SHP77 treated with DMSO at 0.1 percent for 48 hours (cell line): ENCODE data around the gene DENND1B.

Experiments used
- DNase-seq: peaks from one replicate; lab custom pipeline; 2025; lab: John Stamatoyannopoulos, UW

DENND1B gene

GRCh38 chr1:197685785-197686184, 89.5 kb downstream of the DENND1B start:
- DNase-seq = no peak

DNA sequence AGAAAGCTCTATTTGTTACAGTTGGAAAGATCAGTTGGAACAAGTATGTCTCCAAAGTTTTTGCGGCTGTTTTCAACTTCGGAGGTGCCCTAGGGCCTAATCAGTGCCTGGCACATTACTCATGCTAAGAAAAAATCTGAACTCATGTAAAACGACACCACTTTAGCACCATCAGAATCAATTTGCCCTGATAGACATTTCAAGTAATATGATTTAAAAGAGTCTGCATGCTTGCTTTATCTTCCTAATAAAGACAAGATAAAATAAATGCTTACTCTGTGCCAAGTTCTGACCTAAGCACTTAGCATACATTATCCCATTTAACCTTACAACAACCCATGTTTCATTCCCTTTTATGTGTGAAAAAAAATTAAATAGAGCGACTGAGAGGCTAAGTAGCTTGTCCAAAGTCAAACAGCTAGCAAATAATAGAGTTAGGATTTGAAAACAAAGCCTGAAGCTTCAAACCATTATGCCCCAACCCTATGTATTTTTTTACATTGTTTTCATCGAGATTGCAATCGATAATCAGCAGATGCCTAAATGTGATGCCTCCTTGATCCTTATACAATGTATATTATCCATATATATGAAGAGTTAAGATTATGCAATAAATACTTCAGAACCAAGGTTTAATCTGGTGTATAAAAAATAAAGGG, 91.3 kb downstream of the DENND1B start:
- no peak for DNase-seq

DNA sequence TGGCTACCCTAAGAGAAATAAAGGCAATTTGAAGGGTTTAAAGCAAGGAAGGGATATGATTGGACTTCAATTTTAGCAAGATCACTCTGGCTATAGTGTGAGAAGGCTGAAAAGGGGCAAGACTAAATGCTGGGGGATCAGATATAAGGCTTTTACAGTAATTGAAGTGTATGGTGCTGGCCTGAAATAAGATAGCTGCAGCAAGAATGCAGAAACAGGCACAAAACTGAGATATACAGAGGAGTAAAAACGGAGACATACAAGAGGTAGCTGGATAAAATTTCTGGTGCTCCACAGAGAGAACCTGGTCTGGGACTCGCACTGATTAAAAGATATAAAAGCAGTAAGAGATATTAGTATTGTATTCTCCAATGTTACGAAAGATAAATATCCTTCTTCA, 92.0 kb downstream of the DENND1B start:
- no peak for DNase-seq

GRCh38 chr1:197680311-197680710, 95.0 kb downstream of the DENND1B start:
- no peak for DNase-seq

DNA sequence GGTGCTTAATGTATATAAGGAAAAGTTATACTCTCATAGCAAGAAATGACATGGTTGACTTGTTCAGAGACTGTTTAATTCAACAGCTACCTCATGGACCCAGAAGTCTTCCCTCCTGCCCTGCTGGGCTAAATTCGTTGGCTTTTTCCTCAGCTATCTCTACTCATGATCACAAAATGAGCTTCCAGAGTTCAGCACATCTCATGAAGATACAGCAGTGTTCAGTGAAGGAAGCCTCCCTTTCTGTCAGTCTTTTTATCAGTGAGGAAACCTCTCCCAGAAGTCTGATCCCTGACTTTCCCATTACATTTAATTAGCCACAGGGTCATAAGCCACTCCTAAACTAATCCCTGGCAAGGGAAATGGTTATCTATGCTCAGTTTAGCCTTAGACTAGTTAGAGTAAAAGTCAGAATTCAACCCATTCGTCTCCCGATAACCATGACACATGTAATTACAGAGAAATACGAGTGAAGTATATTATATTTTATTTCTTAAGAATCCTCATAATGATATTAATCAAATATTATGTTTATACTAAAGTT, 97.5 kb downstream of the DENND1B start:
- no peak for DNase-seq

GRCh38 chr1:197677313-197677712, 98.0 kb downstream of the DENND1B start:
- DNase-seq = no peak

DNA sequence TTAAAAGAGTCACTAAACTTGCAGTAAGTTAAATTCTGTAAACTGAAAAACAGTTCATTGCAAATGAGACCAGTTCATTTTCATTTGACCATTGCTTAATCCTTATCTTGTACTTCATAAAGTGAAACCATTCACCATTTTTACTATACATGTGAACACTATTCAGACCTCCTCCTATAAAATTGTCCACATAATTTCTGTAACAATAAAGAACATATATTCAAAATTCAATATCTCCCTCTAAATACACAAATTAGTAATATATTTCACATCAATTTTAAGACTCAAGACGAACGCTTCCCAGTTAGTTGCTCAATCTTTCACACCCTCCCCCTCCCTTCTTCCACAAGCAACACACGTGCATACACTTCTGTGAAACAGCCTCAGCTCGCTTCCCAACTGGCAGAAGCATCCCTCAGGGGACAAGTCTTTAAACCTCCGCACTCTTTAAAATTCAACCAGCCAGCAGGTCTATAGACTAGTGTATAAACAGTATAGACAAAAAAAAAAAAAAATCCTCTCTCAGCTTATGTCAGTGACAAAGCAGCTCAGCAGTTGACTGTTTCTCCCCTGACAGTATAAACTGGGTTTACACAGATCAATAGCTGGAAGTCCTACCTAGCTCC, 99.6 kb downstream of the DENND1B start:
- peak; percentile 6 for DNase-seq

DNA sequence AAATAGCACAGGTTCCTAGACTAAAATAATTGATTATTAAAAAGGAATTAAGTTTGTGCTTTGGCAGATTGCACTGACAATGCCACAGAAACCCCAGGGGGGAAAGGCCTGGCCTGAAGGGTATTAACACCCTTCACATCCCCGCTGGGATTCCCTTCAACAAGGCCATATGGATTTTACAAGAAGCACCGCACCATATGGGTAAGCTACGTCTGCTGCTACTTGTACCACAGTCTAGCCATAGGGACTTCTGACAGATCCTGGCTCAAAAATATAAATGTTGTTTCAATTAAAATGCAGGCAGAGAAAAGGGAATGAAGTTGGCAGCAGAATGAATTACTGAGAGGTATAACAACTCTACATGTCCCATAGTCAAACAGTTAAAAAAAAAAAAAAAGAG, 101.0 kb downstream of the DENND1B start:
- DNase-seq = no peak

DNA sequence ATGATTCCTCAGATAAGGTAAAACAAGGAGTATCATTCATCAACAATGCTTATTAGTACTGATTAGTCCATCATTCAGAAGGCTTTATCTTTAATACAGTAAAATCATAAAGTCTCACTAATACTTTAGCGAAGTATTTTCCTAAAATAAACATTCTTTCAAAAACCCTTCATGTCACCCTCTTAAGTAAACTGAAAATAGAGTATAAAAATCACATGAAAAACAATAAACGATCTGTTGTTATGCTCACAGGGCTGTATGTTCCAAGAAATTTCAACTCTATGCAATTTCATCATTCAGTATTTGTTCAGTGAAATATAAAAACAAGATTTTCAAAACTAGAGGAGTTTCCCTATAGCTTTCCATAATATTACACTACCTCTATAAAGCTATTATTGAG, 102.0 kb downstream of the DENND1B start:
- DNase-seq = no peak

DNA sequence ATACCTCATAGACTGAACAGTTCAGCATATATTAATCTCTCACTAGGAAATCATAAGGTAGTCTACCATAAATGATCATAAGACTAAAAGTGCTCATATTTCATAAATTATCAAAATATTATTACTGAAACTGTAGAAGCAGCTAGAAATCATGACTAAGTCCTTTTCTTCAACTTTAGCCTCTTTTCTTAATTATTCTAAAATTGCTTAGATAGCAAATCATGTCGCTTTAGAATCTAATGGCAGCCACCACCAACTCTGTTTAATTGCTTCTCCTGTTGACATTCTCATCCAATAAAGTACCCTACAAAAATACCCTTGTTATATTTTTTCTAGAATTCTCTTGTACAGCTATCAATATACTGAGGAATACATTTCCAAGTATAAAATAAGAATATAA, 102.9 kb downstream of the DENND1B start:
- DNase-seq = no peak

DNA sequence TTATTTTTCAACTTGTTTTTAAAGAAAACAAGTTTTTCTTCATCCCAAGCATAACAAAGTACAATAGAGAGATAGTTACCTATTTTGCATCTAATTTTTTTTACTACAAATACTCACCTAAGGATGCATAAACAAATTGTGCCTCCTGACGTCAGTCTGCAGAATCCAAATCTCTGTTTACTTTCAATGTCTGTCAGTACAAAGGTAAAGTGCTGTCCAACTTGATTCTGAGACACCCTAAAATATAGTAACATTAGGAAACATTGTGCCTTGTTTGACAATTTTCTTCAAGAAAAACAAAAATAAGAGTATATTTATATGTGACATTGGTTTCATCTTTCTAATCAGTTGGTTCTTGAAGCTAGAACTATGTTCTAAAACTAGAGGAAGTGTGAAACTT, 103.4 kb downstream of the DENND1B start:
- no peak for DNase-seq

- no peak for DNase-seq
Observed at GRCh38 chr1:197671140-197671539, 104.1 kb downstream of the DENND1B start.

DNA sequence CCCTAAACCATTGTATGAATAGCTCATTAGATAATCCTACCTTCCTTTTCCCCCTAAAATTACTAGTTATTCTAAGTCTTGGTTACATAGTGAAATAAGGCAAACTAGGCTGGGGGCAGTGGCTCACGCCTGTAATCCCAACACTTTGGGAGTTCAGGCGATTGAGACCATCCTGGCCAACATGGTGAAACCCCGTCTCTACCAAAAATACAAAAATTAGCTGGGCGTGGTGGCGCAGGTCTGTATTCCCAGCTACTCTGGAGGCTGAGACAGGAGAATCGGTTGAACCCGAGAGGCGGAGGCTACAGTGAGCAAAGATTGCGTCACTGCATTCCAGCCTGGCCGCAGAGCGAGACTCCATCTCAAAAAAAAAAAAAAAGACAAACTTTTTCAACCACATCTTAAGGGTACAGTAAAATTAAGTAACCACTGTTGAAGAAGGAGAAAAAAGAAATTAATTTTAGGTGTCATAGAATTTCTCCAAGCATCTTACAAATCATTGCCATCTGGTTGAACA, 108.5 kb downstream of the DENND1B start:
- no peak for DNase-seq

- DNase-seq = no peak
Observed at GRCh38 chr1:197664391-197664790, 110.9 kb downstream of the DENND1B start.

DNA sequence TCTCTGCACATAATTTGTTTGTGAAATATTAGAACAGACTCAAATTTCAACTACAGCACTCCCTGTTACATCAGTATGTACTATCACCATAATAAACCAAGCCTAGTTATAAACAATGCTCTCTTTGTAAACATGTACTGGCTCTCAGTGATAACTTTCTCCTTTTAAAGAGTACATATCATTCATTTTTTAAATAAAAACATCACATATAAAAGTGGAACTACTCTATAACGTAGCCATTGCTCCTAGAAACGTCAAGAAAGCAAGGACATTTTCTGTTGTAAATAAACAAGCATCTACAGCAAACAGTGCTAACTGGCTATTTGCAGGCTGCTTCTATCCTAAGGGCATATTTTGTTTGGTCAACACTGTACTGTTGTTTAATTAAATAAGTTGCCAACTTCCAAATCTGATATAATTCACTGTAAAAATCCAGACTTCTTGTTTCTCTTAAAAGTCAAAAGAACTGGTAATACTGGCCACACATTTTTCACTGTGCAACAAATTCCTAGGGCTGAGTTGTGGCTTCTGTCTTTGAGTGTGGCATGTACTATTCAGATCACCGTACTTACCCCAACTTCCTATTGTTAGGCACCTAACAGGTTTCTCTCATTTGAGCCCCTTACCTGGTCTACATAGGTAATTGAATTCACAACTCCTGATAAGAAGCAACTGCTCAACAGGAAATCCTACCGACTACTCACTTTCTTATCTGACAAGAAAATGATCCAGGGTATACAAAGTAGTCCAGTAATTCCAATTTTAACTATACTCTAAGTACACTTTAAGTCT, 111.9 kb downstream of the DENND1B start:
- DNase-seq = no peak

GRCh38 chr1:197660389-197660788, 114.9 kb downstream of the DENND1B start:
- DNase-seq = no peak

DNA sequence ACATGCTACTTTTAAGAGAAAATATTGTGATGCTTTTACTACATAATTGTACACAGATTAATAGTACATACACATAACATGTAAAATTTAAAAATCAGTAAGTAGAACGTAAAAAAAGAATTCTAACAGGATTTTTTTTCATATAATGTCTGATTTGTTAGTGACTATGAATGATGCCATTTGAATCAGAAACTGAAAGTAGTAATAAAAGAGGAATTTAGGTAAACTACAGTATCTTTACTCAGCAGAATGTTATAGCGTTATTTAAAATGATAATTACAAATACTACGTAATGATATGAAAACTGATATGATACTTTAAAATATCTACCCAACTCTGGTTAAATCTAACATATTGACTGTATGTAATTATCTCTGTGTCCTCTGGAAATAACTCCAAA, 116.1 kb downstream of the DENND1B start:
- DNase-seq = no peak

GRCh38 chr1:197649188-197649587, 126.1 kb downstream of the DENND1B start:
- no peak for DNase-seq

DNA sequence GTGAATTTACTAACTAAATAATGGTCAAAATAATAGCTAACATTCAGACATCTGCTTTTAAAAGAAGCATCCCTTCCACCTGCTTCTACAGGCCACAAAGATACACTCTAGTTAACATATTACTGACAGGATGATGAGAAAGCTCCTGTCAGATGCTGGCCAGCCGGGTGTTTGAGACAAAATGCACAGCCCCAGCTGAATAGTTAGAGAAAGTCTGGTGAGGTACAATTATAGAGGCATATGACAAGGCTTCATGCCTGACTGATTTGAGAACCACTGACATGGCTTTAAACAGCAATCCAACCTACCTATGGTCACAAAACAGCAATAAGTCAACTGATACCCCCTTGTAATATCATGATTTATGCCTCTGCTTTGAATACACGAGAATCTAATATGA, 137.0 kb downstream of the DENND1B start:
- DNase-seq = no peak

GRCh38 chr1:197637406-197637805, 137.9 kb downstream of the DENND1B start:
- no peak for DNase-seq

DNA sequence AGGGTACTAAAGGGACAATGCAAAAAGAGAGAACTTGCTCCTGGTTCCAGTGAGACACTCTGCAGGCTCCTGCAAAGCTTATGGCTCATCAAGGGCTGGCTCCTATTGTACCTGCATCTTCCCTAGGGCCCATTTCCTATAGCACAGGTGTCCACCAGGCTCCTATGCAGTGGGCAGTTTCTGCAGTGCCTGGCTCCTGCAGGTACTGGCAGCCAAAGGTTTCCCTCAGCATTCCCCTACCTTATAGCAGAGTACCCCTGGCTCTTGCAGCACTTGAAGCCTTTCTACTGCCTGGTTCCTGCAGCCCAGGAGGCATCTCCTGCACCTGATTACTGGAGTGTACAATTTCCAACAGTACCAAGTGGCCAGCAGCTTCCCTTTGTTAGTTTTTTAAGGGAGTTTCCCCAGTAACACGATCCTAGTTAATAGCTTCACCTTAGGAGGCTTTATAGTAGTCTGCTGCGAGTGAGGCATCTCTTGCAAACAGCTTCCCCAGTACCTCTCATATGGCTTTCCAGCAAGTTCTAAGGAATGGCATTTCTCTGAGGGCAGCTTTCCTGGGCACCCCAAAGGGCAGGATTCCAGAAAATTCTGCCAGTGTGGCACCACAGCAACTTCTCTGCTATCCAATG, 141.7 kb downstream of the DENND1B start:
- no peak for DNase-seq

GRCh38 chr1:197632651-197633050, 142.6 kb downstream of the DENND1B start:
- no peak for DNase-seq
